ENCODE data around the gene CEP128.
A peak's percentile ranks its signal among the peaks of the same experiment; 100 is the strongest.

CEP128 gene

DNA sequence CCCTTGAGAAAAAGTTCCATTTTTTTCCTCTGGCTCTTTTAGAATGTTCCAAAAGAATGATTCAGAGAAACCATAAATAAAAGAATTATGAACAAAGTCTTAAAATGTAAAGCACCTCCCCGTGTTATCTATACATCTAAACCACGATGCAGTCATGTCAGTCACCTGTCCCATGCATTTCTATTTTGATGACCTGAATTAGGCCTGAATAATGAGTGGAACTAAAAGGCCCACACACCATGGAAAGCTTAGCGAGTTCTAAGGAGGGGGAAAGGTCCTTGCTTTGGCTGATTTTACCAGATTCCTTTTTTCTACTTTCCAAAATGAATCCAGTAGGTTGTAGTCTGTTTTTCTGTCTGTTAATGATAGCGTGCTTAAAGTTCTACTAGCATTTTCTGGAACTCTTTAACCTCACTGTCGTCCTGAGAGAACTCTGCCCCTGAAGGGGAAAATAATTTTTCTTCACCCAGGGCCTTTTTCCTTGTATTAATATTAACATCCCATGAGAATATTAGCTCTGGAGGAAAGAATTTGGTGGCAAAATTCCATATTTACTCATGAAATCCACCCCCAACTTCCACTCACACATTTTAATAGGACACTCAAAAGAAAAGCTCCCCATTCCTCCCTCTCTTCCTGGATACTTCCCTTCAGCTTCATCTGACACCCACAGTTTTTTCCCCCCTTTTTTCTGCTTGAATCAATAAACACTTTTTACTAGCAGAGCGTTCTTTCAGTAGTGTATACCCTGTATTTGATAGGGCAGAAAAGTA, 464.0 kb downstream of the CEP128 start:
- no peak for DNase-seq (ENCODE audit: low read depth)
- in situ Hi-C loops (cut with HindIII; ENCODE audit: low sequenced_read_pairs), result no loop called here
- TF ChIP-seq, protein P1, sequence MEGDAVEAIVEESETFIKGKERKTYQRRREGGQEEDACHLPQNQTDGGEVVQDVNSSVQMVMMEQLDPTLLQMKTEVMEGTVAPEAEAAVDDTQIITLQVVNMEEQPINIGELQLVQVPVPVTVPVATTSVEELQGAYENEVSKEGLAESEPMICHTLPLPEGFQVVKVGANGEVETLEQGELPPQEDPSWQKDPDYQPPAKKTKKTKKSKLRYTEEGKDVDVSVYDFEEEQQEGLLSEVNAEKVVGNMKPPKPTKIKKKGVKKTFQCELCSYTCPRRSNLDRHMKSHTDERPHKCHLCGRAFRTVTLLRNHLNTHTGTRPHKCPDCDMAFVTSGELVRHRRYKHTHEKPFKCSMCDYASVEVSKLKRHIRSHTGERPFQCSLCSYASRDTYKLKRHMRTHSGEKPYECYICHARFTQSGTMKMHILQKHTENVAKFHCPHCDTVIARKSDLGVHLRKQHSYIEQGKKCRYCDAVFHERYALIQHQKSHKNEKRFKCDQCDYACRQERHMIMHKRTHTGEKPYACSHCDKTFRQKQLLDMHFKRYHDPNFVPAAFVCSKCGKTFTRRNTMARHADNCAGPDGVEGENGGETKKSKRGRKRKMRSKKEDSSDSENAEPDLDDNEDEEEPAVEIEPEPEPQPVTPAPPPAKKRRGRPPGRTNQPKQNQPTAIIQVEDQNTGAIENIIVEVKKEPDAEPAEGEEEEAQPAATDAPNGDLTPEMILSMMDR (IDR thresholded peaks at IDR 0.05; ENCODE audit: low read depth, low read length, missing control alignments), result no peak
- H3K4me3 ChIP-seq (ENCODE audit: low read depth, low read length), result no peak overlapping the region

DNA sequence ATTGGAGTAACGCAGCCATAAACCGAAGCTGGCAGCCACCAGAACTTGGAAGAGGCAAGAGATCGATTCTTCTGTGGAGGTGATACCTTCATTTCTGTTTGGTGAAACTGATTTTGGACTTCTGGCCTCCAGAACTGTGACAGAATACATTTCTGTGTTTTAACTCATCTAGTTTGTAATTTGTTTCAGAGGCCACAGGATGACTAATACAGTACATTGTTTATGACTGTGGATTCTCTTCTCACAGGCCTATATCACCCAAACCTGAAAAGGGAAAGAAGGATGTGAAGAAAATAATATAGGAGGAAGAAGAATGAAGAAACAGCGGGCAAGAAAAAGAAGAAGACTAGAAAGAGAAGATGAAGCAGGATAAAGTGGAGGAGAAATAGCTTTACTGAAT, 466.5 kb downstream of the CEP128 start:
- H3K4me3 ChIP-seq (ENCODE audit: low read depth, low read length), result no peak overlapping the region
- no peak for DNase-seq (ENCODE audit: low read depth)
- in situ Hi-C loops (cut with HindIII; ENCODE audit: low sequenced_read_pairs), result no loop called here
- TF ChIP-seq, protein P1 (IDR thresholded peaks at IDR 0.05; ENCODE audit: low read depth, low read length, missing control alignments), result no peak

DNA sequence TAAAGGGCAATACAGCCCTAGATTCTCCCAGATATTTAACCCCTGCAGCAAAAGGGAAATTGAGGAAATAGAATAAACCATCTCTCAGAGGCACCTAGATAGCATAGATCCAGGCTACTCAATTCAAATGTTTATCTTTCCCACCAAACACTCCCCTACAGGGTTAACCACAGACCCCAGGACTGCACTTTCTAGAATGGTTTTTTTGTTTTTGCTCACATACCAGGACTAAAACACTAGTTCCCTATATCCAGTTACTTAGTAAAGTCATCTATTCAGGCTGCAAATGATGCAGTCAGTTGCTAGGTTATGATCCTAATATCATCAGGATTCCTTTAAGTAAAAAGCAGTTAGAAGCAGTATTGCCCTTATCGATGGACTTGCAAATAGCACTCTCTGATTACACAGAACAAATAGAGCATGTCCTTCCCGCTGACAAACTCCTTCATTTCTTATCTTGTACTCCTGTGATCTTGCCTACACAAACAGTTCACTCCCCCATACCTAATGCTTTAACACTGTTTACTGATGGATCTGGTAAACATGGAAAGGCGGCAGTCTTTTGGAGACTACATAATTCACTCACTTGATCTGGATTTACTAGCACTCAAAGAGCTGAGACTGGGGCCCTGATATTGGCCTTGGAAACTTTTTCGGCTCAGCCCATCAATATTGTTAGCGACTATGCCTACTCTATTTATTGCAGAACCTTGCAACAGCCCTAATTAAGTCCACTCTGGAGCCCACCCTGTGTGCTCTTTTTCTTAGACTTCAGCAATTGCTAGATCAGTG, 473.0 kb downstream of the CEP128 start:
- no peak overlapping the region for H3K4me3 ChIP-seq (ENCODE audit: low read depth, low read length)
- in situ Hi-C loops (cut with HindIII; ENCODE audit: low sequenced_read_pairs), result no loop called here
- DNase-seq (ENCODE audit: low read depth), result peak; percentile 53
- TF ChIP-seq, protein P1 (IDR thresholded peaks at IDR 0.05; ENCODE audit: low read depth, low read length, missing control alignments), result no peak

DNA sequence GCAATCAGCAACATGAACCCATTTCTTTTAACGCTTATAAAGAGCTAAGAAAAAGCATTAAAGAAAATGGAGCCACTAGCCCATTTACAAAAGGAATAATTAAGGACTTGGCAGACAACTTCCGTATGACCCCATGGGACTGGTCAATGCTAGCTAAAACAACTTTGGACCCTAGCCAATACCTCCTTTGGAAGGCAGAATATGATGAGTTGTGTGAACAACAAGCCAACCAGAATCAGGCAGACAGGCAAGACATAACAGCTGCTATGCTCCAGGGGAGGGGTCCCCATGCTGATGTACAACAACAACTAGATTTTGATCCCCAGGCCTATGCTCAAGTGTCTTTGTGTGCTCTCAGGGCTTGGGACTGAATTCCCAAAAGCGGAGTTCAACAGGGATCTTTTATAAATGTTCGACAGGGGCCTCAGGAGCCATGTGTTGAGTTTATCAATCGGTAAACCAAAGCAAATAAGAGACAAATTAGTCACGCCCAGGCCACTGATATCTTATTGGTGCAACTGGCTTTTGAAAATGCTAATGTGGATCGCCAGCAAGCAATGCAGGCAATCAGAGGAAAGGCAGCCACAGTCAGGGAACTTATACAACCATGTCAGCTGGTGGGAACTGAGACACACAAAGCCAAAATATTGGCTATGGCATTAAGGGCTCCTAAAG, 475.9 kb downstream of the CEP128 start:
- in situ Hi-C loops (cut with HindIII; ENCODE audit: low sequenced_read_pairs), result no loop called here
- TF ChIP-seq, protein P1 (IDR thresholded peaks at IDR 0.05; ENCODE audit: low read depth, low read length, missing control alignments), result no peak
- H3K4me3 ChIP-seq (ENCODE audit: low read depth, low read length), result no peak overlapping the region
- DNase-seq (ENCODE audit: low read depth), result no peak

DNA sequence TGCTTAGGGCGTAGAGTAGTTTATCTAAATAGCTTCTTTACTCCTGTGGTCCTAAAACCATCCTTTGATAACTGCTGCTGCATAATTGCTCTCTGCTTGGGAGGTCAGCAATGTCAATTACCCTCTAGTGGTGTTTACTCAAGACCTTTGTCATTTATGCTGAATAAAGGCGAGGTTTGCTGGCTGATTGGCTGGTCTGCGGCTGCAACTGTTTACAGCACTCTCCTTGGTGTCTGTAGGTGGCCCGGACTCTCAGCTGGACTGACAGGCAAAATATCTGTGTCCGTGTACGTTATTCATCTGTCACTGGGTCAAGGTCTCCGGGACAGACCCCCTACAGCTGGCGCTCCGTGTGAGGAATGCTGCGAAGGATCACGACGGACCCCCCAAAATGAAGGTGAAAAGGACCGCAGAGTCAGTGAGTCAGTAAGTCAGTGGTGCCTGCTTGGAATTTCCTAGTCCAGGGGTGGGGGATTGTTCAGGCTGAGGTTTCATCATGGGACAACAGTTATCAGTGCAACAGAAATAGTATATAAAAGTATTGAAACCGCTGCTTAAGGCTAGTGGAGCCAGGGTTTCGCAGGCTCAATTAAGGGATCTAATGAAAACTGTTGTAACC, 476.9 kb downstream of the CEP128 start:
- TF ChIP-seq, protein P1 (IDR thresholded peaks at IDR 0.05; ENCODE audit: low read depth, low read length, missing control alignments), result no peak
- in situ Hi-C loops (cut with HindIII; ENCODE audit: low sequenced_read_pairs), result no loop called here

DNA sequence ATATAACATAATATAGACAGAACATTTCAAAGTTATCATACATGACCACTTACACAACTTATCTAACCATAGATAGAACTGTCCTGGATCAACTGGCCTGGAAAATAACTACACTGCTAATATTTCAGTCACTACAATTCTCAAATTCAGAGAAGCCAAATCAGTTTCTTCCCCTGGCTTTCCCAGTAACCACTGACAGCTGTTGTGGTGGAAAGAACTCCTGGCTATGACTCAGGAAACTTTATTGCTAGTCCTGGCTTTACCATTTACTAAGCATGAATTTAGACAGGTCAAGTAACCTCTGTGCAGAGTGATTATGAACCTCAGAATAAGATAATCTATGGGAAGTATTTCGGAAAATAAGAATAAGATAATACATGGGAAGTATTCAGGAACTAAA, 485.3 kb downstream of the CEP128 start:
- TF ChIP-seq, protein P1 (IDR thresholded peaks at IDR 0.05; ENCODE audit: low read depth, low read length, missing control alignments), result no peak
- no peak overlapping the region for H3K4me3 ChIP-seq (ENCODE audit: low read depth, low read length)
- DNase-seq (ENCODE audit: low read depth), result peak; percentile 26
- in situ Hi-C loops (cut with HindIII; ENCODE audit: low sequenced_read_pairs), result no loop called here

More for the DNA sequence above, 476.9 kb downstream of the CEP128 start:
- no peak for DNase-seq (ENCODE audit: low read depth)
- H3K4me3 ChIP-seq (ENCODE audit: low read depth, low read length), result no peak overlapping the region

Data from astrocyte of the cerebellum (primary cell).